HUES48 (cell line): ENCODE measurements around the gene FGF22.

Source experiments
- H3K27ac ChIP-seq: one replicate; pipeline ENCODE4 v1.7.0; 2013; ENCODE audit warnings: low read depth, low read length, inconsistent platforms
- H3K27me3 ChIP-seq: 2 replicates; pipeline ENCODE4 v1.6.1; 2013; ENCODE audit warnings: mild to moderate bottlenecking, low read length; ENCODE audit not compliant: control insufficient read depth, insufficient read depth
- H3K36me3 ChIP-seq: 2 replicates; pipeline ENCODE4 v1.6.1; 2013; ENCODE audit warnings: low read length; ENCODE audit not compliant: control insufficient read depth, insufficient read depth
- H3K4me1 ChIP-seq: 2 replicates; pipeline ENCODE4 v1.6.1; 2013; ENCODE audit warnings: mild to moderate bottlenecking, low read length; ENCODE audit not compliant: control insufficient read depth, insufficient read depth
- H3K4me3 ChIP-seq: 2 replicates; pipeline ENCODE4 v1.5.1; 2013; ENCODE audit warnings: mild to moderate bottlenecking, low read depth, low read length
- H3K9ac ChIP-seq: 2 replicates; pipeline ENCODE4 v1.6.1; 2013; ENCODE audit warnings: mild to moderate bottlenecking, low read depth, low read length, moderate library complexity
- H3K9me3 ChIP-seq: 2 replicates; pipeline ENCODE4 v1.6.1; 2013; ENCODE audit warnings: low read length; ENCODE audit not compliant: control insufficient read depth, insufficient read depth

The FGF22 gene

GRCh38 chr19:656751-657559 lies 17.3 kb downstream of the FGF22 start:
- no peaks in the 10 kb centered on the region for H3K27me3 ChIP-seq
- H3K36me3 ChIP-seq: peaks cover 21% of the 10 kb centered on the region
- H3K9me3 ChIP-seq: no peaks in the 10 kb centered on the region
- H3K9ac ChIP-seq: no peak overlapping the region
- no peak overlapping the region for H3K4me3 ChIP-seq
- H3K4me1 ChIP-seq: peaks cover 4% of the 10 kb centered on the region
- H3K27ac ChIP-seq: no peak overlapping the region

GRCh38 chr19:657611-658010 lies 17.9 kb downstream of the FGF22 start:
- peaks cover 4% of the 10 kb centered on the region for H3K4me1 ChIP-seq
- no peaks in the 10 kb centered on the region for H3K27me3 ChIP-seq
- no peak overlapping the region for H3K4me3 ChIP-seq
- no peak overlapping the region for H3K27ac ChIP-seq
- no peaks in the 10 kb centered on the region for H3K9me3 ChIP-seq
- peaks cover 15% of the 10 kb centered on the region for H3K36me3 ChIP-seq
- no peak overlapping the region for H3K9ac ChIP-seq

GRCh38 chr19:658059-658839 lies 18.6 kb downstream of the FGF22 start:
- Histone ChIP-seq H3K36me3 (peaks cover 15% of the 10 kb centered on the region), H3K9ac (no peak overlapping the region), H3K4me3 (no peak overlapping the region)

GRCh38 chr19:658916-659839 lies 19.5 kb downstream of the FGF22 start:
- H3K9ac ChIP-seq: no peak overlapping the region
- peaks cover 4% of the 10 kb centered on the region for H3K4me1 ChIP-seq
- peaks cover 6% of the 10 kb centered on the region for H3K36me3 ChIP-seq
- no peaks in the 10 kb centered on the region for H3K9me3 ChIP-seq
- H3K4me3 ChIP-seq: no peak overlapping the region
- H3K27ac ChIP-seq: no peak overlapping the region
- no peaks in the 10 kb centered on the region for H3K27me3 ChIP-seq

More at GRCh38 chr19:658059-658839, 18.6 kb downstream of the FGF22 start:
- Histone ChIP-seq H3K9me3 (no peaks in the 10 kb centered on the region), H3K27me3 (no peaks in the 10 kb centered on the region), H3K27ac (no peak overlapping the region), H3K4me1 (peaks cover 4% of the 10 kb centered on the region)

GRCh38 chr19:660793-661426 lies 21.2 kb downstream of the FGF22 start:
- no peaks in the 10 kb centered on the region for H3K9me3 ChIP-seq
- H3K36me3 ChIP-seq: peaks cover 4% of the 10 kb centered on the region; the same call in 1 of the 2 replicates
- peaks cover 4% of the 10 kb centered on the region for H3K4me1 ChIP-seq
- H3K9ac ChIP-seq: no peak overlapping the region
- H3K4me3 ChIP-seq: peak overlapping the region; percentile 87; the same call in 1 of the 2 replicates
- no peak overlapping the region for H3K27ac ChIP-seq
- H3K27me3 ChIP-seq: no peaks in the 10 kb centered on the region; the same call in 1 of the 2 replicates

- Histone ChIP-seq H3K9me3 (no peaks in the 10 kb centered on the region), H3K9ac (peak overlapping the region; percentile 85), H3K27me3 (no peaks in the 10 kb centered on the region; the same call in 1 of the 2 replicates), H3K36me3 (peaks cover 4% of the 10 kb centered on the region; the same call in 1 of the 2 replicates), H3K4me1 (peaks cover 4% of the 10 kb centered on the region), H3K4me3 (peak overlapping the region; percentile 87), H3K27ac (peak overlapping the region; percentile 78)
Measured at GRCh38 chr19:661427-662196, 21.9 kb downstream of the FGF22 start.

- Histone ChIP-seq H3K36me3 (peaks cover 2% of the 10 kb centered on the region; the same call in 1 of the 2 replicates), H3K4me1 (peaks cover 4% of the 10 kb centered on the region), H3K27ac (peak overlapping the region; percentile 78), H3K27me3 (no peaks in the 10 kb centered on the region; the same call in 1 of the 2 replicates), H3K9ac (peak overlapping the region; percentile 85), H3K9me3 (no peaks in the 10 kb centered on the region), H3K4me3 (peak overlapping the region; percentile 87)
Measured at GRCh38 chr19:662207-662961, 22.7 kb downstream of the FGF22 start.

GRCh38 chr19:662962-663681 lies 23.4 kb downstream of the FGF22 start, which contains the start of gene RNF126:
Gene RNF126 (minus strand): TSS chr19:663214. CDS start chr19:663121, 93 bp downstream.
- Histone ChIP-seq H3K27ac (peak within 1 kb of the TSS; percentile 78), H3K4me3 (peak within 1 kb of the TSS; percentile 87), H3K9me3 (no peaks in the 10 kb centered on the region), H3K27me3 (no peaks in the 10 kb centered on the region; the same call in 1 of the 2 replicates), H3K9ac (peak within 1 kb of the TSS; percentile 85), H3K4me1 (peaks cover 4% of the 10 kb centered on the region), H3K36me3 (no peaks in the 10 kb centered on the region)

- no peak overlapping the region for H3K9ac ChIP-seq
- H3K27ac ChIP-seq: no peak overlapping the region
- H3K36me3 ChIP-seq: no peaks in the 10 kb centered on the region
- peak overlapping the region; percentile 61 for H3K4me3 ChIP-seq
- H3K27me3 ChIP-seq: no peaks in the 10 kb centered on the region; the same call in 1 of the 2 replicates
- peaks cover 4% of the 10 kb centered on the region for H3K4me1 ChIP-seq
- no peaks in the 10 kb centered on the region for H3K9me3 ChIP-seq
Measured at GRCh38 chr19:663682-664117, 24.0 kb downstream of the FGF22 start.
